GM06990 (cell line): Measurements from ENCODE around the gene ZBTB7A.

Source experiments
- DNase-seq: peaks from one replicate; pipeline ENCODE4 v3.0.0-alpha.2; 2011; ENCODE audit not compliant: insufficient read length; ENCODE audit errors: extremely low read depth
- H3K27me3 ChIP-seq: replicated peaks from 2 replicates; pipeline ENCODE4 v1.6.0; 2011; ENCODE audit warnings: low read length; ENCODE audit not compliant: control insufficient read depth, insufficient read depth
- H3K36me3 ChIP-seq: 2 replicates; pipeline ENCODE4 v1.5.1; 2011; ENCODE audit warnings: low read length; ENCODE audit not compliant: control insufficient read depth, insufficient read depth
- H3K4me3 ChIP-seq: replicated peaks from 2 replicates; pipeline ENCODE4 v1.5.1; 2011; ENCODE audit warnings: low read depth, mild to moderate bottlenecking, control low read depth, low read length
- CTCF ChIP-seq: IDR thresholded peaks from 2 replicates; pipeline ENCODE4 v1.5.1; 2011; ENCODE audit warnings: low read length, control low read depth, mild to moderate bottlenecking, inconsistent platforms; ENCODE audit not compliant: insufficient read depth, poor library complexity, severe bottlenecking

Gene ZBTB7A

DNA sequence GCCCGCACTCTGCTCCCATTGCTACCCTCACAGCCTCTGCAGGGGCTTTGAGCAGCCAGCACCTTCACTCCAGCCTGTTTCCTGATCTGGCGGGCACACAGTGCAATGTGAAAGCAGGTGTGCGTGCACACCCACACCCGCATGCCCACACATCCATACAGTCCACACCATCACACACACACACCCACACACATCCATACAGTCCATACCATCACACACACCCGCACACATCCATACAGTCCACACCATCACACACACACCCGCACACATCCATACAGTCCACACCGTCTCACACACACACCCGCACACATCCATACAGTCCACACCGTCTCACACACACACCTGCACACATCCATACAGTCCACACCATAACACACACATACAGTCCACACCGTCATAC lies 31.1 kb downstream of the ZBTB7A start:
- Histone ChIP-seq H3K4me3 (no peak overlapping the region), H3K27me3 (no peaks in the 10 kb centered on the region), H3K36me3 (peaks cover 21% of the 10 kb centered on the region)
- no peak for DNase-seq
- no peak for TF ChIP-seq CTCF

DNA sequence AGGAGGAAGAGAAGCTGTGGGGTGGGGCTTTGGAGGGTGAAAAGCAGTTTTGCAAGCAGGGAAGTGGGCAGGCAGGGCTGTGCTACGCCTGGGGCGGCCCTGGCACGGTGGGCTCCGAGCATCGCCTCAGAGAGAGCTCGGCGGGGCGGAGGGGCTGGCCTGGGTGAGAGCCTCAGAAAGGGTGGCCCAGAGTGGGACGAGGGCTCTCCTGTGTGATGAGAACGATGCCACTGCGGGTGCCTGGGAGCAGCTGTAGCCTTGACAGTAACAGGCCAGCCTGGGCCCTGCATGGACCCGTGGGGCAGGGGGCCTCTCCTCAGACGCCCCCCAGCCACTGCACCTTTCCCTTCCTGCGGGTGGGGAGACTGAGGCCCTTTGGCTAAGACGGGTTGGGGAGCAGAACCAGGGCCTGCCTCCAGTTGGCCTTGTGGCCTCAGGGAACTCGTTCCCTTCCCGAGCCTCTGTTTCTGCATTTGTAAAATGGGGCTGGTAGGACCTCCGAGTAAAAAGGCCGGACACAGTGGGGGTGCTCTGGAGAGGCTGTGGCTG lies 31.6 kb downstream of the ZBTB7A start:
- no peak for DNase-seq
- Histone ChIP-seq H3K36me3 (peaks cover 21% of the 10 kb centered on the region), H3K4me3 (no peak overlapping the region), H3K27me3 (no peaks in the 10 kb centered on the region)
- TF ChIP-seq CTCF: no peak

DNA sequence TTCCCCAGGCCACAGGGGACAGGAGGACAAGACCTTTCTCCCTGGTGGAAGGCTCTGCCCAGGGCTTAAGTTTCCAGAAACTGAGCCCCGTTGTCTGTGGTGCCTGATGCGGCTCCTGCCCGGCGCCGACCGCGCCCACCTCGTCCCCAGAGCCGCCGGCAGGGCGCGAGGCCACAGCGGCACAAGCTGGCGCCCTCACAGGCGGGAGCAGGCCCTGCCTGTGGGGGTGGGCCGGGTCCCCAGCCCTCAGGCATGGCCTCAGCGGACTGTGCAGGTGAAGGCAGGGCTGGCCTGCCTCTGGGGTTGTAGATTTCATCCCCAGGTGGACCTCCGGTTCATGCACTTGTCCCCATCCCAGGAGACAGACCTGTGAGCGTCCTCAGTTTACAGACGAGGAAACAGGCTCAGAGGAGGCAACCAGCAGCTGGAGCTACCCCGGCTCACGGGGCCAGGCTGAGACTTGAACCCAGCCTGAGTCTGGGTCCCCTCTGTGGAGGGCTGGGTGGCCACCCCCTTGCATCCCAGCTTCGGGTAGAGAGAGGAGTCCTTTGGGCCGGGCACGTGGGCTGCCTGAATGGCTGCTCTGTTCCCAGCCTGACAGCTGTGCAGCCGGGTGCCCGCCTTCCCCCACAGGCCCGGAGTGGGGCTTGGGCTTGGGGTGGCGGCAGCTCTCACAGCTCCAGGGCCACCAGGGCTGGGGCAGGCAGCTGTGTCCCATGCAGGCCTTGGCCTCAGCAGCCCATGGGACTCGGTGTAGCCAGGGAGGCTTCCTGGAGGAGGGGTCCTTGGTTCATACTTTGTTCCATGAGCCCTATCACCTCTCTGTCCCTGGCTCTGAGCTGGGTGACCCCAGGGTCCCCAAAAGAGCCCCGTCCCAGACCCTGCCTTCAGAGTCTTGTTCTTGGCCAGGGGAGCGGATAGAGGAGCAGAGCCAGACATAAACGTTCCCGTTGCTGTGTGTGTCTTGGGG lies 32.4 kb downstream of the ZBTB7A start:
- no peak overlapping the region for H3K4me3 ChIP-seq
- H3K36me3 ChIP-seq: peaks cover 21% of the 10 kb centered on the region
- DNase-seq: no peak
- no peak for TF ChIP-seq CTCF
- H3K27me3 ChIP-seq: no peaks in the 10 kb centered on the region

DNA sequence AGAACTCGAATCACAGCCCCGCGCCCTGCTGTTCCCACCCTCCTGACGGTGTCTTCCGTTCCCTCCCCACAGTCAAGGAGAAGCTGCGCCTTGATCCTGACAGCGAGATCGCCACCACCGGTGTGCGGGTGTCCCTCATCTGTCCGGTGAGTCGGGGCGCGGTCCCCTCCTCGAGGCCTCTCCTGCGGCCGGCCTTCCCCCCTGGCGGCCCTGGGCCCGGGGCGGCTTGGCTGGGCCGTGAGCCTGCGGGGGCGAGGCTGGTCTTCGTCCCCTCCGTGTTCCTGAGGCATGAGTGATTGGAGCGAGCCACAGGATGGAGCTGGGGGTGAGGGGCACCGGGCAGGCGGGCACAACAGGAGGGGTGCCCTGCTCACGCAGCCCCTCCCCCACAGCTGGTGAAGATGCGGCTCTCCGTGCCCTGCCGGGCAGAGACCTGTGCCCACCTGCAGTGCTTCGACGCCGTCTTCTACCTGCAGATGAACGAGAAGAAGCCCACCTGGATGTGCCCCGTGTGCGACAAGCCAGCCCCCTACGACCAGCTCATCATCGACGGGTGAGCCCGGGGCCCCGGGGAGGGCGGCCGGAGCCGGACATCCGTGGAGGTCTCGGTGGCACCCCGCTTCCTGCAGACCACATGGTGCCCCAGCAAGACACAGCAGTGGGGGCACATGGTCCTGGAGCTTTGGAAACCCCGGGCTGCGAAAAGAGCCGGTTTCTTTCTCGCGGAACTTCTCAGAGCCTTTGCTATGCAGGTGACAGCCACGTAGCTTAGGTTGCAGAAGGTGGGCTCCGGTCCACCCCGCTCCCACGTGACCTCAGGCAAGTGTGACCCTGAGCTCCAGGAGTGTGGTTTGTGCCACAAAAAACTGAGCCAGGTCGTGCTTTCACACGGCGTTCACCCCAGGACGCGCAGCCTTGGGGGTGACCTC lies 33.4 kb downstream of the ZBTB7A start:
- no peaks in the 10 kb centered on the region for H3K27me3 ChIP-seq
- peaks cover 24% of the 10 kb centered on the region for H3K36me3 ChIP-seq
- no peak overlapping the region for H3K4me3 ChIP-seq
- TF ChIP-seq CTCF: no peak
- no peak for DNase-seq

DNA sequence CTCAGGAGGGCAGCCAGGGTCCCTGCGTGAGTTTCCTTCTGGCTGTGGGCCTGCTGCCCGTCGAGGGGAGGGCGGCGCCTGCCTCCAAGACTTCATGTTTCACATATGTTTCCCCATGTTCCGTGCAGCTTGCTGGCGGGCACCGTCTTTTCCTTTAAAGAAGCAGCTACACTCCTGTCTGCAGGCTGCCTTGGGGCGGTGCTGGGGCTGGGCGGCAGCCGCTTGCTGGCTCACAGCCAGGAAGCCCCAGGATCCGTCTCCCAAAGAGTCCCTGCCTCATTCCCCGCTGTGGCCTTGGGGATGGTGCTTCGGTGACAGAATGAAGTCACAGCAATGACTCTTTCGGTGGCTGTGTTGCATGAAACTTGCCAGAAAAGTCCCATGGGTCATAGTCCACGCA lies 34.3 kb downstream of the ZBTB7A start:
- DNase-seq: no peak
- TF ChIP-seq CTCF: no peak
- H3K36me3 ChIP-seq: peaks cover 24% of the 10 kb centered on the region

More for the DNA sequence above, 34.3 kb downstream of the ZBTB7A start:
- H3K27me3 ChIP-seq: no peaks in the 10 kb centered on the region
- no peak overlapping the region for H3K4me3 ChIP-seq
